HG02759 (cell line): ENCODE data around the gene ZBTB21.

Experiments used
- ATAC-seq: cut with Tn5 transposase; IDR thresholded peaks from one replicate; pipeline ENCODE4 v1.9.1; 2021; ENCODE audit warnings: mild to moderate bottlenecking, moderate library complexity; ENCODE audit not compliant: unreplicated experiment

The ZBTB21 gene

DNA sequence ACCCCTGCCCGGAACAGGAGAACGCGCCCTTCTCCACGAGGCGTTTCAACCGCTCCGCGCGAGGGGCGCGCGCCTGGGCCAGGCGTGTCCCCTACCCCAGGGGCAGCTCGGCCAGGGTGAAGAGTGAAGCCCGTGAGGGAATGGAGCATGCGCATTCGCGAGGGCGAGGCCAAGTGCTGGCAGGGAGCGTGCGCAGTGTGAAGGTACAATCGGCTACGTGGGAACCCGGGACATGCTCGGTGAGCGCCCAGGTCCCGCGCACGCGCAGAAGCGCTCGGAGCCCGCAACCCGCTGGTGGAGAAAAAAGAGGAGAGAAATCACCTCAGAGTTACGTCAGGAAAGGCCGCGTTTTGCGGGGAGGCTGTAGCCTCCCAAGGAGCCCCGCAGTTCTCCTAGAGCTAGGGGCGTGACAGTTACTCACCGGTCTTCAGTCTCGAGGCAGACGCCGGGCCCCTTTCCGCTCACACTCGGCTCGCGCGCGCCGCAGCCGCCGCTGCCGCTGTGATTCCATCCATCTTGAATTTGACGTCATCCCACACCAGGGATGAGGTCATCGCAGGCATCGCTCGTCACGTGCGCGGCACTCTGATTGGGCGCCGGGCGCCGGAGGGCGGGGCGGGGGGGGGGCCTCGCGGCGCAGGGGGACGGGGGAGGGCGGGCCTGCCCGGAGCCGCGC, at the start of gene ZBTB21:
ZBTB21 (minus strand) TSS at position 530 of the 676 bp plus-strand sequence. CDS start 16,265 bp downstream, outside the sequence.
- ATAC-seq = peak; percentile 75

DNA sequence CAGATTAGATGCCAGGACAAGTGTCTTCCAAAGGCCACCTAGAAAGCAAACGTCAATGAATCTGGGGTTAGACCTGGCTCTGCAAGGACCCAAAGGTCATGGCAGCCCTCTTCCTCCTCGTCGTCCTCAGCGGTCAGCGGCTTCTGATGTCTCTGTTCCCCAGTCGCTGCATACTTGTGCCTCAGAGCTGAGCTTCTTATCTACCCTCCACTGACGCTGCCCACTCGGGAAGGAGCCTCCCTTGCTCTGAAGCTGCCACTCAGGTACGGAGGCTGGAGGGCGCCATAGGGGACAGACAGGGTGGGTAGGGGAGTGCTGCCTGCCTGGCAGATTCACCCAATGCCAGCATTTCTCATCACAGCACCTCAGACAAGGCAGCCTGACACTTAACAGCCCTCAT, 49.6 kb upstream of the ZBTB21 start:
- ATAC-seq = no peak

DNA sequence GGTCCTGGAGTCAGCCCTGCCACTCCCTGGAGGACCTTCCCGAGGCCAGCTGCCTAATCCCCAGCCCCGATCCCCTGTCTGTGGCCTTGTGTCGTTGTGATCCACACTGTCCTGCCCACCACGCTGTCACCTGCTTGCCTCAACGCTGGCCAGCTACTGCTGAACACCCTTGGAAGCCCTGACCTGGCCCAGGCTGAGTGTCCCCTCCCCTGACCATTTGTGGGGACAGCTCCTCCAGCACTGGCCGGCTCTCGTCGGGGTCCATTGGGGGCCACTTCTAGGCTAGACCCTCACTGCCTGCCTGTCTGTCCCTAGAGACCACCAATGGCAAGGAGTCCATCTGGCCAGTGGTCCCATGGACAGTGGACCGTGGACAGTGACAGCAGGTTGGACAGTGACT, 49.0 kb upstream of the ZBTB21 start:
- no peak for ATAC-seq

GRCh38 chr21:42058631-42059111, 48.5 kb upstream of the ZBTB21 start:
- no peak for ATAC-seq

DNA sequence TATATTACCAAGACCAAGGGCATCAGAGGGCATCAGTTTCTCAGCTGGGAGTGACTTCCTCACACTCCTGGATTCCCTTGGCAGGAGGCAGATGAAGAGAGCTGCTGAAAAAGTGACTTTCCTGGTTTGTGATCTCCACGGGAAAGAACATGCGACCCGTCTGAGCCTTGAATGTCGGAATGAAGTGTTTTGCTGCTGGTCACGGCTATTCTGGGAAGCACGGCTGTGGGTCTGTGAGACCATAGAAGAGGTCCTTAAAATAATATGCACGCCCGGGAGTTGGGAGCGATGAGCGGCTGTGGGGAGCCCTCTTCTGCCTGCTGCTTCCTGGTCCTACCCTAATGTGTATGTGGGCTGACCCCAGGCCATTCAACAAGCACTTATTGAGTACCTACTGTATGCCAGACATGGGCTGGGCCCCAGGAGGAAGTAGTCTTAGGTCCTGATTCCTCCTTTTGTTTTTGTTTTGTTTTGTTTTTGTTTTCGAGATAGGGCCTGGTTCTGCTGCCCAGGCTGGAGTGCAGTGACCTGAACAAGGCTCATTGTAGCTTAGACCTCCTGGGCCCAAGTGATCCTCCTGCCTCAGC, 47.8 kb upstream of the ZBTB21 start:
- ATAC-seq = no peak

GRCh38 chr21:42056996-42057689, 47.0 kb upstream of the ZBTB21 start:
- ATAC-seq = no peak

- ATAC-seq = no peak
Measured at GRCh38 chr21:42056468-42056867, 46.3 kb upstream of the ZBTB21 start.

GRCh38 chr21:42055425-42055824, 45.3 kb upstream of the ZBTB21 start:
- no peak for ATAC-seq

GRCh38 chr21:42051788-42052187, 41.6 kb upstream of the ZBTB21 start:
- no peak for ATAC-seq

GRCh38 chr21:42049578-42050430, 39.6 kb upstream of the ZBTB21 start:
- ATAC-seq = no peak

GRCh38 chr21:42048870-42049577, 38.9 kb upstream of the ZBTB21 start:
- no peak for ATAC-seq

DNA sequence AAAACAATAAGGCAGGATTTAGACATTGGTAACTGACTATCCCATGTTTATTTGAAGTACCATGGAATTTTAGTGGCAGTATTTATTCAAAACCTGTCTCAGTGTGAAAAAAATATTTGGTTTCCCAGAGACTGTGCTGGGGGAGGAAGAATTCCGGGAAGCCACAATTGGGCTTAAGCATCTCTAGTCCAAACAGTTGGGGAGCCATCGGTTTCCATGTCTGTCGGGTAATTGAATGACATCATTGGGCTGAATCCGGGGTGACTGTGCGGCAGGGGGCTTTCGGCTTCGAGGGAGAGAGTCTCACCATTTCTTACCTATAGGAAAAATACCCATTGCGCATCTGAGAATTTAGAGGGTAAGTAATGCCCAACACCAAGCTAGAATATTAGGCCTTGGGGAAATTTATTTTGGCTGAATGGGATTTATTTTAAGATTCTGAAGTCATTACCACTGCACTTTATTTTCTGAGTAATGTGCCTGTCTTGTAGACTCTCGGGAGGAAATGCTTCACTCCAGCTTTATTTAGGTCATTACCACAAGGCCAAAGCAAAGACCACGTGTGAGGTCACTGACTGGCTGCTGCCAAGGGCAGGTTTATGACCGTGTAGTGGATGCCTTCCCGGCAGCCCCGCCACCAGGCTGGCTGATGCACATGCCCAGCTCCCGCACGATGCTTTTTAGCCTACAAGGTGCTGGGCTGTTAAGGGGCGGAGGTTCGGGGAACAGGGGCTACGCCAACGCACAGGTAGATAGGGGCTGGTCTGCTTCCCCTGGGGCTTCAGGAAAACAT, 37.9 kb upstream of the ZBTB21 start:
- no peak for ATAC-seq

GRCh38 chr21:42044871-42045495, 34.8 kb upstream of the ZBTB21 start:
- no peak for ATAC-seq

GRCh38 chr21:42043961-42044360, 33.8 kb upstream of the ZBTB21 start:
- ATAC-seq = no peak

DNA sequence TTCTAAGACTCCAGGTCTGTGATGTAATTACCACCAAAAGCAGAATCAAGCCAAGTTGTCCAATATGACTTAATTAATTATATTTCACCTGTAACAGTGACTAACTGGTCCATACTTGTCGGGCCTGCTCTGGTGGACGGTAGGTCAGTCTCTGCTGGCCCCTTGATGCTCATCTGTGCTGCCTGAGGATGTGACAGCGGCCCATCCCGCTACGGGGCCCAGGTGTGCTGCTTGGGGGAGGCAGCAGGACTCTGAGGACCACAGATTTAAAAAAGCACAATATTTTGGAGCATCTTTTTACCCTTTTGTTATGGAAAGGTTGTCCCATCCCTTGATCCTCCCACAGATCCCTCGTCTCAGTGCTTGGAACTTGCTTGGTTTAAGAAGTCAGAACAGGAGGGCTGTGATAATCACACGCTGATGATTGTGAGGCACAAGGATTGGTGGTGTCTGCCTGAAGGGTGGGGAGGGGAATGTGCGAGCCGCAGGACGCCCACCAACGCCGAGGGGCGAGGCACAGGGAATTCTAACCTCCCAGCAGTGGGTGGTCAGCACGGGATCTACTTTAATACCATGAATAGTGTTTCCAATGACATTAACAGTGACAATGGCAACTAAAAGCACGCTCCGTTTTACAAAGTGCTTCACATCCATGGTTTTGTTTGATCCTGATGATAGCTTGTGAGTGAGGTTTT, 33.2 kb upstream of the ZBTB21 start:
- no peak for ATAC-seq

DNA sequence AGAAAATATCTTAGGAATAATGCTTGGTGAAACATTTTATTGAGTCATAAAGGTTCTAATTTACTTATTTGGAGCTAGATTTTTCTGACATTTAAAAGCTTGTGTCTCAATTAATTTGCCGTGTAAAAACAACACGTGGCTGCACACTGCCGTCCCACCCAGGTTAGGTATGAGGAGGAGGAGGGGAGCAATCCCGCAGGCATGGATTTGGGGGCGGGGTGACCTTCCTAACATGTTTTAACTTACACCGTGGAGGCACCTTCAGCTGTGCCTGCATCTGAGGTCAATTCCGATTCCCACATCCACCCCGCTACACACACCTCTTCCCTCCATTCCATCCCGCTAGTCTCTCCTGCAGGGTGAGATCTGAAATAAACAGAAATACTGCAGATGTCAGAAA, 32.5 kb upstream of the ZBTB21 start:
- ATAC-seq = no peak

DNA sequence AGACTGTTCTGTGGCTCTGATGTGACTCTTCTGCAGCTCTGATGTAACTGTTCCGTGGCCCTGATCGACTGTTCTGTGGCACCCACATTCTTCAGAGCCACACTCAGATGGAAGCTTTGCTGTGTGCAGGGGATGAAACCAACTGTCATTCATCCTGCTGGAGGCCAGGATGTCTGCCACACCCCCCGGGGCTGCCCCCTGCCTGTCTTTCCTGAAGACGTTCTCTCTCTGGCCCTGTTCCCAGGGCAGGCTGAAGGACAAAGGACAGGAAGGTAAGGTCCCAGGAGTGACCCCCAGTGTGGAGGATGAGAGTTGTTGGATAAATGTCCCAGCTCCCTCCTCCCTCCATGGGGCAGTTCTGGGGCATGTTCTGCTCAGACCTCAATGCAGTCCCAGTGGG, 31.6 kb upstream of the ZBTB21 start:
- ATAC-seq = no peak

GRCh38 chr21:42041246-42041645, 31.1 kb upstream of the ZBTB21 start:
- no peak for ATAC-seq
